HCT116 (cell line): ENCODE results near the gene TWIST2. TPM values are rescaled to one million over a fixed set of nuclear protein-coding genes. Genes with fewer than 3 reads are reported as not detected.
A peak's percentile ranks its signal among the peaks of the same experiment; 100 is the strongest.

Experiments
- ATAC-seq: fragments of 200-7000 bp; cut with Tn5 transposase; 2 replicates; pipeline ENCODE4 v1.9.1; 2020; ENCODE audit warnings: mild to moderate bottlenecking, moderate library complexity
- BruUV-seq: library from RNA; stranded (reverse); fragments of 400-500 nt; replicated peaks from 2 replicates; lab custom pipeline; 2021; lab: Mats Ljungman, UMichigan
- CTCF ChIA-PET: fragments of 300-600 bp; sonication (Branson Sonifier 250); formaldehyde crosslinking; loops from one replicate; lab custom pipeline; 2021; ENCODE audit warnings: antibody characterized with exemption; lab: Charles Lee
- POLR2A ChIA-PET: fragments of 300-600, 350-600 bp; sonication (Branson Sonifier 250); formaldehyde crosslinking; loops from one replicate; lab custom pipeline; 2021; ENCODE audit warnings: antibody characterized with exemption; lab: Charles Lee
- RAD21 ChIA-PET, 2 experiments: fragments of 300-600 bp; sonication (Branson Sonifier 250); formaldehyde crosslinking; loops; one replicate each; lab custom pipeline; 2023; ENCODE audit warnings: low total read pairs in 2 of 2; ENCODE audit not compliant: uncharacterized antibody in 2 of 2, unreplicated experiment in 2 of 2, low non-redundant PET in 1 of 2; lab: Charles Lee
- DNase-seq: peaks from one replicate; pipeline ENCODE4 v3.0.0-alpha.2; 2010; ENCODE audit warnings: low read depth, low spot score
- H2AFZ ChIP-seq: fragments of 200-600 bp; shearing (Covaris generic), sonication (generic); 2 replicates; pipeline ENCODE4 v1.6.1; 2017; ENCODE audit warnings: low read depth, mixed run types, mixed read lengths, antibody characterized with exemption, low read length; ENCODE audit not compliant: poor library complexity, severe bottlenecking
- H3K27ac ChIP-seq: 2 replicates; pipeline ENCODE4 v1.5.1; 2012; ENCODE audit warnings: low read depth, low read length
- H3K27me3 ChIP-seq: fragments of 200-600 bp; sonication (generic); 2 replicates; pipeline ENCODE4 v1.6.1; 2016; ENCODE audit warnings: mixed run types, low read length, mixed read lengths; ENCODE audit not compliant: insufficient read depth
- H3K36me3 ChIP-seq, 2 experiments: fragments of 200-500 bp in 1 of 2; fragments of 200-600 bp in 1 of 2; sonication (Bioruptor generic) in 1 of 2; sonication (generic) in 1 of 2; 2 replicates each; pipeline versions ENCODE4 v1.5.1 to v1.6.1; 2014 to 2016; ENCODE audit warnings: low read length in 2 of 2, inconsistent platforms in 1 of 2, mixed read lengths in 1 of 2, mixed run types in 1 of 2; ENCODE audit not compliant: insufficient read depth in 2 of 2, control insufficient read depth in 1 of 2
- H3K4me1 ChIP-seq, 2 experiments: fragments of 200-600 bp in 1 of 2; sonication (generic) in 1 of 2; 2 replicates each; pipeline versions ENCODE4 v1.5.1 to v1.6.1; 2012 to 2017; ENCODE audit warnings: low read length in 2 of 2, inconsistent platforms in 1 of 2, mild to moderate bottlenecking in 1 of 2, mixed read lengths in 1 of 2, mixed run types in 1 of 2, moderate library complexity in 1 of 2; ENCODE audit not compliant: insufficient read depth in 2 of 2, control insufficient read depth in 1 of 2
- H3K4me2 ChIP-seq: fragments of 200-600 bp; sonication (generic); 2 replicates; pipeline ENCODE4 v1.6.1; 2017; ENCODE audit warnings: mixed run types, low read length, mixed read lengths
- H3K4me3 ChIP-seq, 2 experiments: fragments of 200-600 bp in 1 of 2; sonication (generic) in 1 of 2; replicated peaks in 1 of 2; 2 replicates each; pipeline ENCODE4 v1.5.1; 2011 to 2016; ENCODE audit warnings: low read length in 2 of 2, control low read depth in 1 of 2, low read depth in 1 of 2, mild to moderate bottlenecking in 1 of 2, mixed read lengths in 1 of 2, mixed run types in 1 of 2
- H3K79me2 ChIP-seq: fragments of 200-600 bp; sonication (generic); 2 replicates; pipeline ENCODE4 v1.6.1; 2017; ENCODE audit warnings: mild to moderate bottlenecking, mixed run types, low read length, moderate library complexity, mixed read lengths; ENCODE audit not compliant: insufficient read depth
- H3K9ac ChIP-seq: fragments of 200-600 bp; sonication (generic); 2 replicates; pipeline ENCODE4 v1.6.1; 2016; ENCODE audit warnings: low read length, mixed read lengths
- H3K9me2 ChIP-seq: fragments of 200-600 bp; sonication (generic), shearing (Covaris generic); 2 replicates; pipeline ENCODE4 v1.6.1; 2017; ENCODE audit warnings: mixed run types, mild to moderate bottlenecking, moderate library complexity; ENCODE audit not compliant: insufficient read depth
- H3K9me3 ChIP-seq, 2 experiments: fragments of 200-500 bp in 1 of 2; fragments of 200-600 bp in 1 of 2; sonication (Bioruptor generic) in 1 of 2; sonication (generic) in 1 of 2; 2 replicates each; pipeline ENCODE4 v1.6.1; 2014 to 2017; ENCODE audit warnings: low read length in 2 of 2, mixed read lengths in 2 of 2, inconsistent platforms in 1 of 2, low read depth in 1 of 2, mild to moderate bottlenecking in 1 of 2, mixed run types in 1 of 2, moderate library complexity in 1 of 2; ENCODE audit not compliant: control insufficient read depth in 1 of 2, insufficient read depth in 1 of 2
- H4K20me1 ChIP-seq: fragments of 200-600 bp; sonication (generic), shearing (Covaris generic); 2 replicates; pipeline ENCODE4 v1.6.1; 2017; ENCODE audit warnings: mixed run types, mild to moderate bottlenecking, moderate library complexity; ENCODE audit not compliant: insufficient read depth
- CBX3 ChIP-seq: IDR thresholded peaks from 2 replicates; pipeline ENCODE4 v1.6.1; 2012; ENCODE audit warnings: low read depth
- CEBPB ChIP-seq: IDR thresholded peaks from 2 replicates; pipeline ENCODE4 v1.6.1; 2012; ENCODE audit warnings: low read depth
- ELF1 ChIP-seq: IDR thresholded peaks from 2 replicates; pipeline ENCODE4 v1.6.1; 2012; ENCODE audit warnings: low read depth, borderline replicate concordance
- EZH2 ChIP-seq: fragments of 200-600 bp; sonication (generic); IDR thresholded peaks from 2 replicates; pipeline ENCODE4 v1.6.1; 2017; ENCODE audit warnings: antibody characterized with exemption, mixed run types
- FOSL1 ChIP-seq: IDR thresholded peaks from 2 replicates; pipeline ENCODE4 v1.6.1; 2012; ENCODE audit warnings: low read depth
- POLR2A ChIP-seq: IDR thresholded peaks from 2 replicates; pipeline ENCODE4 v1.7.0; 2011; ENCODE audit warnings: borderline replicate concordance; ENCODE audit not compliant: insufficient read depth, insufficient read length; ENCODE audit errors: extremely low read depth
- POLR2AphosphoS5 ChIP-seq: IDR thresholded peaks from 2 replicates; pipeline ENCODE4 v1.6.1; 2011; ENCODE audit warnings: mild to moderate bottlenecking, low read depth, low read length, moderate library complexity
- RAD21 ChIP-seq: IDR thresholded peaks from 2 replicates; pipeline ENCODE4 v1.6.1; 2012; ENCODE audit warnings: low read depth, mild to moderate bottlenecking
- SP1 ChIP-seq: IDR thresholded peaks from 2 replicates; pipeline ENCODE4 v1.6.1; 2012; ENCODE audit warnings: low read depth
- ZFX ChIP-seq: fragments of 450-650 bp; IDR thresholded peaks from 2 replicates; pipeline ENCODE4 v1.6.1; 2017
- intact Hi-C: fragments of 100-400 bp; cut with micrococcal nuclease; formaldehyde crosslinking; loops from 2 replicates; pipeline ENCODE4 v1.10.0; 2022
- total RNA-seq: library from RNA; stranded (reverse); gene quantifications from one replicate; pipeline ENCODE4 v1.2.1, GENCODE V29; 2021; ENCODE audit not compliant: unreplicated experiment
- TF ChIP-seq, protein P1 (sequence below): IDR thresholded peaks from 2 replicates; pipeline ENCODE4 v1.6.1; 2012; ENCODE audit warnings: low read depth
- TF ChIP-seq, protein P2 (sequence below): IDR thresholded peaks from 2 replicates; pipeline ENCODE4 v1.6.1; 2012
- TF ChIP-seq, protein P3 (sequence below): IDR thresholded peaks from 2 replicates; pipeline ENCODE4 v1.6.1; 2012

The TWIST2 gene
- total RNA-seq, 1 experiment from 2014 or later, result not detected

DNA sequence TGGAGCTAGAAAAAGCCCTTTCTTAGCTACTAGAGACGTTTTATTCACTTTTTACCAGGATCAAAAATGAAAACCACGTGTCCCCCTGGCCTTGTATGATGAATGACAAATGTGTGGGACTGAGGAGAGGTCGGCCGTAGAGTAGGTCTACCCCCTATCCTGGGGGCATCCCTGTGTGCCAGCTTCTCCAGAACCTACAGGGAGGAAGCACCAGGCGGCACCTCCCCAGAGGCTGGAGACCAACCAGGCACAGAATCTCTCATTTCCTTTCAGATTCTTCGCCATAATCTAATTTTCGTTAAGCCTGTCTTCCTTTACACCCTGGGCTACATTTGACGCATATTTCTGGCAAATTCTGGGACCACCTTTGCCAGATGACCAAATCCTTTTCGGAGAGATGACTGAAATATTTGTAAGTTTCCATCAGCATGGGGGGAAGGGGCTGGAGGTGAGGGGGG lies 15.9 kb downstream of the TWIST2 start (continued):
- TF ChIP-seq, protein P1, sequence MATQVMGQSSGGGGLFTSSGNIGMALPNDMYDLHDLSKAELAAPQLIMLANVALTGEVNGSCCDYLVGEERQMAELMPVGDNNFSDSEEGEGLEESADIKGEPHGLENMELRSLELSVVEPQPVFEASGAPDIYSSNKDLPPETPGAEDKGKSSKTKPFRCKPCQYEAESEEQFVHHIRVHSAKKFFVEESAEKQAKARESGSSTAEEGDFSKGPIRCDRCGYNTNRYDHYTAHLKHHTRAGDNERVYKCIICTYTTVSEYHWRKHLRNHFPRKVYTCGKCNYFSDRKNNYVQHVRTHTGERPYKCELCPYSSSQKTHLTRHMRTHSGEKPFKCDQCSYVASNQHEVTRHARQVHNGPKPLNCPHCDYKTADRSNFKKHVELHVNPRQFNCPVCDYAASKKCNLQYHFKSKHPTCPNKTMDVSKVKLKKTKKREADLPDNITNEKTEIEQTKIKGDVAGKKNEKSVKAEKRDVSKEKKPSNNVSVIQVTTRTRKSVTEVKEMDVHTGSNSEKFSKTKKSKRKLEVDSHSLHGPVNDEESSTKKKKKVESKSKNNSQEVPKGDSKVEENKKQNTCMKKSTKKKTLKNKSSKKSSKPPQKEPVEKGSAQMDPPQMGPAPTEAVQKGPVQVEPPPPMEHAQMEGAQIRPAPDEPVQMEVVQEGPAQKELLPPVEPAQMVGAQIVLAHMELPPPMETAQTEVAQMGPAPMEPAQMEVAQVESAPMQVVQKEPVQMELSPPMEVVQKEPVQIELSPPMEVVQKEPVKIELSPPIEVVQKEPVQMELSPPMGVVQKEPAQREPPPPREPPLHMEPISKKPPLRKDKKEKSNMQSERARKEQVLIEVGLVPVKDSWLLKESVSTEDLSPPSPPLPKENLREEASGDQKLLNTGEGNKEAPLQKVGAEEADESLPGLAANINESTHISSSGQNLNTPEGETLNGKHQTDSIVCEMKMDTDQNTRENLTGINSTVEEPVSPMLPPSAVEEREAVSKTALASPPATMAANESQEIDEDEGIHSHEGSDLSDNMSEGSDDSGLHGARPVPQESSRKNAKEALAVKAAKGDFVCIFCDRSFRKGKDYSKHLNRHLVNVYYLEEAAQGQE, result no peak
- TF ChIP-seq CBX3, result no peak
- no peak for TF ChIP-seq POLR2A
- TF ChIP-seq ZFX, result no peak
- TF ChIP-seq, protein P2, sequence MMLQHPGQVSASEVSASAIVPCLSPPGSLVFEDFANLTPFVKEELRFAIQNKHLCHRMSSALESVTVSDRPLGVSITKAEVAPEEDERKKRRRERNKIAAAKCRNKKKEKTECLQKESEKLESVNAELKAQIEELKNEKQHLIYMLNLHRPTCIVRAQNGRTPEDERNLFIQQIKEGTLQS, result no peak
- TF ChIP-seq RAD21, result no peak
- TF ChIP-seq, all 23 proteins: peak for 0

DNA sequence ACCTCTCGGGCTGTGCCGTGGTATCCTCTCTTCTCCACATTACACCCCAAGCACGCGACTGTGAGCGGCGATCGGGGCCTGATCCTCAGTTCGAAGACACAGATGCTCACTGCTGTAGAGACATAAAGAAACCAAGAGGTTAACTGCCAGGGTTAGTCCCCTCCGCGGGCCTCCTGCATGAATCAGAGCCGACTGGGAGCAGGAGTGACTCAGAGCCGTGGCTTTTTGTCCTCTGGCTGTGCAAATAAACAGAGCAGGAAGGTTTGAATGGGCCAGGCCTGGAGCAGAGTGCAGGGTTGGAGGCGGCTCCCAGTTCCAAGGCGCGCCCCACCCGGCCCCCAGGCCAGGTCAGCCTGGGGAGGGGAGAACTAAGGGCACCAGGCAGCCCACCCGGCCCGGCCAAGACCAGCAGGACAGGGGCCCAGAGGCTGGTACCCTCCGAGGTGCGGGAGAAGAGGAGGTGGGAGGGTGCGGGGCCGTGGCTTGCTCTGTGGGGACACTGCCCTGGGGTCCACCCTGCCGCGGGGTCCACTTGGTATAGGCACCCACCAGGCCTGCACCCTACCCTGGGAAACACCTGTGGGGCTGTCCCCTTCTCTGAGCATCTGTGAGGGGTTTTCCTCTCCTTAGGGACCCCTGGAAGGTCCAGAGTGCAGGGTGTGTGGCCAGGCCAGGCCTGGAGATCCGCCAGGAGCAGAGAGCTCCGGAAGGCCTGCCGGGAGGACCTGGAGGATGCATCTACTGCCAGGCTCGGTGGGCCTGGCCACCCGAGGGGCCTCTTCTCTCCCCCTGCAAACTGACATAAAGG lies 16.5 kb downstream of the TWIST2 start:
- H3K9me3 ChIP-seq, result no peaks in the 10 kb centered on the region
- peak overlapping the region; percentile 87 for H2AFZ ChIP-seq
- intact Hi-C loops, result no loop called here
- no TSS peak for BruUV-seq
- DNase-seq (peak; percentile 78), ATAC-seq (peak; percentile 99)
- H3K79me2 ChIP-seq, result no peaks in the 10 kb centered on the region
- no peaks in the 10 kb centered on the region for H3K9me2 ChIP-seq
- RAD21 ChIA-PET, result no interaction called here
- H3K27ac ChIP-seq, result peak overlapping the region; percentile 47; the same call in 1 of the 2 replicates
- peaks cover 19 to 25% of the 10 kb centered on the region in 2 experiments for H3K4me1 ChIP-seq
- CTCF ChIA-PET, result no interaction called here
- no peaks in the 10 kb centered on the region for H3K36me3 ChIP-seq
- H3K27me3 ChIP-seq, result peaks cover 5% of the 10 kb centered on the region; the same call in 1 of the 2 replicates
- no peaks in the 10 kb centered on the region for H4K20me1 ChIP-seq
- peak overlapping the region; percentile 45; the same call in 1 of the 2 replicates for H3K9ac ChIP-seq
- POLR2A ChIA-PET, result no interaction called here
- H3K4me3 ChIP-seq, result peak overlapping the region; percentile 15 to 43; a peak in 3 of 4 replicates
- peak overlapping the region; percentile 83 for H3K4me2 ChIP-seq
- no peak for TF ChIP-seq CEBPB
- peak; percentile 97 for TF ChIP-seq FOSL1
- peak; percentile 95 for TF ChIP-seq SP1
- TF ChIP-seq, protein P2, result no peak
- TF ChIP-seq ZFX, result no peak; the same call in 1 of the 2 replicates
- no peak for TF ChIP-seq EZH2
- TF ChIP-seq, protein P3, sequence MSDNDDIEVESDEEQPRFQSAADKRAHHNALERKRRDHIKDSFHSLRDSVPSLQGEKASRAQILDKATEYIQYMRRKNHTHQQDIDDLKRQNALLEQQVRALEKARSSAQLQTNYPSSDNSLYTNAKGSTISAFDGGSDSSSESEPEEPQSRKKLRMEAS, result peak; percentile 76
- TF ChIP-seq, protein P1, result no peak
- TF ChIP-seq ELF1, result no peak
- TF ChIP-seq POLR2AphosphoS5, result peak; percentile 64; the same call in 1 of the 2 replicates
